Epidermal melanocyte (primary cell): ENCODE measurements around the gene SDF4.

Experiments
- DNase-seq: peaks from one replicate; pipeline ENCODE4 v3.0.0; 2011; ENCODE audit warnings: low spot score; ENCODE audit not compliant: insufficient read length

Gene SDF4, protein sequence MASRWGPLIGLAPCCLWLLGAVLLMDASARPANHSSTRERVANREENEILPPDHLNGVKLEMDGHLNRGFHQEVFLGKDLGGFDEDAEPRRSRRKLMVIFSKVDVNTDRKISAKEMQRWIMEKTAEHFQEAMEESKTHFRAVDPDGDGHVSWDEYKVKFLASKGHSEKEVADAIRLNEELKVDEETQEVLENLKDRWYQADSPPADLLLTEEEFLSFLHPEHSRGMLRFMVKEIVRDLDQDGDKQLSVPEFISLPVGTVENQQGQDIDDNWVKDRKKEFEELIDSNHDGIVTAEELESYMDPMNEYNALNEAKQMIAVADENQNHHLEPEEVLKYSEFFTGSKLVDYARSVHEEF

DNA sequence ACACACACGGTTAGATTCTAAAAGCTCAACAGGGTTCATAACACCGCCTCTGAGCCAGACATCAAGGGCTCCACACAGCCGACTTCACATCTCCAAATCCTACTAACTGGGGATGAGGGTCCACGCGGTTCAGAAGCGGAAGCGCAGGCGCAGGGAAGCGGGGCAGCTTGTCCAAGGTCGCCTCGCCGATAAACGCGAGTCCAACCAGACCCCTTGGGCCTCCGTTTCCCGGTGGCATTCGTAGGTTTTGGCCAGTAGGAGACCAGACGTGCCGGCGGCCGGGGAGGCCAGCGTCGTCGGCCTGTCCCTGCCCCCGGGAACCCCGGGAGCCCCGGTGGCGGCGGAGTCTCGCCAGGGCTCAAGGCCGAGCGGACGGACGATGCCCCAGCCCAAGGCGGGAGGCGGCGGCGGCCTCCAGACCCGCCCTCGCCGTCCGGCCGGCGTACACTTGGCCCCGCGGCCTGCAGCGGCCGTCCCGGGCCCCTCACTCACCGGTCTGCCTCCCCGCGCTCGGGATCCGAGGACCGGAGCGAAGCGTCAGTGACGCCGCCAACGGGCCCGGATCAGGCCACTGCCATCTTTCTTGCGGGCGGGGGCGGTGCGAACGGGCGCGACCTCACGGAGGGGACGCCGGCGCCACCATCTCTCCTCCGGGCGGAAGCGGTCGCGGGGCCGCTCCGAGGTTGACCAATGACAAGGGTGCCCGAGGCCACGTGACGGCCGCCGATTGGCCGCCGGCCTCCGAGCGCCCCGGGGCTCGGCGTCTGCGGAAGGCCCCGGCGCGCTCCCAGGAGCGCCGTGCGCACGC, at the start of gene SDF4:
Gene SDF4 (minus strand): TSS at position 602 of the 808 bp plus-strand sequence. CDS start 3,229 bp downstream, outside the sequence.
- DNase-seq: peak; percentile 100

DNA sequence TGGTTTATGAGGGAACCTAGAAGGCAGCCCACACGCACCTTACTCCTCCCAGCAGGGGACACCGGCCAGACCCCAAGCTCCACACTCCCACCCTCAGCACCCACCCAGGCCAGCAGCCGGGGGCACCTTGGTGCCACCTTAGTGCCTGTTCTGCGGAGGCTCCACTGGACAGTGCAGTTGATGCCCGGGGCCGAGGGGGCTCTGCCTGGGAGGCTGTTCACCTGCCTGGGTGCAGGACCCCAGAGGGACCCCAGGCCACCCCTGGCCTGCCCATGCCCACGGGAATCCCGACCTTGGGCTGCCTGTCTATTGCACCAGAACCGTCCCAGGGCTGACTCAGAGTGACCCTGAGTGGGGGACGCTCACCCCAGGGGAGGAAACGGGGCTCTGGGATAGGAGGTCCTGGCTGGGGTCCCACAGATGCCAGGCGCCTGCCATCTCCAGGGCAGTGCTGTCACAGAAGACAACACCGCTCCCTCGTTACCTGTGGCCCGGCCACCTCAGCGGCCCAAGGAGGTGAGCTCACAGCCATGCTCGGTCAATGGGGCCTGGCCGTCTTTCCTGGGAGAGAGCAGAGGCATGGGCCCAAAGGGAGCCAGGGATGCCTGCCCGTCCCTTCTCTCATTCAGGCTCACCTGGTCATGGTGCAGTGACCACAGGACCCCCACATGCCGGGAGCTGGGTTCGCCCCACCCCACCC, 49.1 kb upstream of the SDF4 start:
- DNase-seq: no peak

DNA sequence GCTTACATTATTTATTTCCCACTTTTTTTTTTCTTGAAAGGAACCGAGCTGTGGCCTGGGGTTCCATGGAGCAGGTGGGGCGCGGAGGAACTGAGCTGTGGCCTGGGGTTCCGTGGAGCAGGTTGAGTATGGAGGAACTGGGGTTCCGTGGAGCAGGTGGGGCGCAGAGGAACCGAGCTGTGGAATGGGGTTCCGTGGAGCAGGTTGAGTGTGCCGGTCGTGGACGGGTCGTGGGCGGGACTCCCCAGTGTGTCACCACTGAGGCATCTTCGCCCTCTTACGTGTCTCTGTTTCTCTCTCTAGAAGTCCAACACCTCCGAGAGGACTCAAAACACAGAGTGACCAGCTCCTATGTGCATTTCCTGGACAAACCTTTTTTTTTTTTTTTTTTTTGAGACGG, 47.2 kb upstream of the SDF4 start:
- no peak for DNase-seq

DNA sequence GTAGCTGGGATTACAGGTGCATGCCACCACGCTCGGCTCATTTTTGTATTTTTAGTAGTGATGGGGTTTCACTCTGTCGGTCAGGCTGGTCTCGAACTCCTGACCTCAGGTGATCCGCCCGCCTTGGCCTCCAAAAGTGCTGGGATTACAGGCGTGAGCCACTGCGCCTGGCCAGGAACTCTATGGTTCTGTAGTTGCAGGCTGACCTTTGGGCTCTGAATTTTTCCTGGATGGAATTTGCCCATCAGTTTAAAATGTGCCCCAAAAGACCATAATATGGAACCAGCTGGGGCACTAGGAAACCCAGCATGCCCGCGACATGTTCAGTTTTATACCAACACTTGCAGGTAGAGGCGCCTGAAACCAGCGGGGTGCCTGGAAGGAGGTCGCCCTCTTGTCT, 46.8 kb upstream of the SDF4 start:
- DNase-seq: no peak

DNA sequence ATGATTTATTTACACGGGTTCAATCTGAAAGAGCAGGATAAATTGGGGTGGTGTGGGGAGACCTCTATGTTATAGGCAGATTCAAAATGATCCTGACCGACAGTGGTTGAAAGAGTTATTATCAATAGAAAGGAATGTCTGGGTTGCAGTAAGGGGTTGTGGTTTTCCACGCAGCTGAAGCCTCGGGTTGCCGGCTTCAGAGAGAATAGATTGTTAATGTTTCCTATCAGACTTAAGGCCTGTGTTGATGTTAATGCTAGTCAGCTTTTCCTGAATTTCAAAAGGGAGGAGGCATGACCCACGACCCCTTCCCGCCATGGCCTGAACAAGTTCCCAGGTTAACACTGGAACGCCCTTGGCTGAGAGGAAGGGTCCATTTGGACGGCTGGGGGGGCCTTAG, 44.0 kb upstream of the SDF4 start:
- no peak for DNase-seq

DNA sequence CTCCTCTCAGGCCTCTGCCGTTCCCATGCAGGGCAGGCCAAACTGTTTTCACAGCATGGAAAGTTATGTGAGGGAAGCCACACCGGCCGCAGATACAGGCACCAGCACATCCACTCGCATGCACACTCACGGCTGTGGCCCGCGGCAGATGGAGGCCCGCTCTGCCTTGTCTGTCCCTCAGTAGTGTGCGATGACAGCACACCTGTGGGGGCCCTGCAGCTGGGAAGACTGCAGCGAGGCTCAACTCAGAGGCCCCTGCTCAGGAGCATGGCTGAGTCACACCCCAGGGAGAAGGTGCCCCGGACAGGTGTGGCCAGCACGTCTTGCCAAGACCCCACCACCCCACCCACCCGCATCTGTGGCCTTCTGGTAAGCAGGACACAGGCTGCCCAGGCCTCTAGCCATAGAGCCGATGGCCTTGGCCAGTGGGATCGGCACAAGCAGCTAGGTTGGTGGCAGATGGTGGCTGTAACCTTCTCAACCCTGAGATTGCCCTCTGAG, 43.2 kb upstream of the SDF4 start:
- DNase-seq: no peak

DNA sequence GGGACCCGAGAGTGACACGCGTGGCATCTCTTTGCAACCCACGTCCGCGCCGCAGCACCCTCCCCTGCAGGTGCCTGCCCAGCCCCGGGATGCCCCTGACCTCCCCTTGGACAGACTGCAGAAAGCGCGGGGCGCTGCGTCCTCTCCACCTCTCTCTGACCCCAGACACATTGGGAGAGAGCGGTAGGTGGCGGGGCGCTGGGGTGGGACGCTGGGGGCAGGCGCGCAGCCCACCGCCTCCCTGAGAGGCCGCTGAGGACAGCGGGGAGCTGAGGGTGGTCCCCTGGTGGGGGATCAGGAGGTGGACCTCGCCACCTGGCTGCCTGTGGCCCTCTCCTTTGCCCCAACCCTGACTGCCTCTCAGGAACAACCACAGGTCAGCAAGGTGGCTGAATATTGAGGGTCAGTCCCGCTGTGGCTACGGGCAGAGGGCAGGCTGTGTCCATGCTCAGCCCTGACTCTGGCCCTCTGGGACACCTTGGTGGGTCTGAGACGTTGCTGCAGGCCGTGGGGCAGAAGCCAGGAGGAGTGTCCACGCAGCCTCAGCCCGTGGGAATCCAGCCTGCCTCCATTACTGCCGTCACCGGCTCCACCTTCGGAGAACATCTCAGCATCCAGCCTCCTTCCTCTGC, 42.6 kb upstream of the SDF4 start:
- DNase-seq: no peak

DNA sequence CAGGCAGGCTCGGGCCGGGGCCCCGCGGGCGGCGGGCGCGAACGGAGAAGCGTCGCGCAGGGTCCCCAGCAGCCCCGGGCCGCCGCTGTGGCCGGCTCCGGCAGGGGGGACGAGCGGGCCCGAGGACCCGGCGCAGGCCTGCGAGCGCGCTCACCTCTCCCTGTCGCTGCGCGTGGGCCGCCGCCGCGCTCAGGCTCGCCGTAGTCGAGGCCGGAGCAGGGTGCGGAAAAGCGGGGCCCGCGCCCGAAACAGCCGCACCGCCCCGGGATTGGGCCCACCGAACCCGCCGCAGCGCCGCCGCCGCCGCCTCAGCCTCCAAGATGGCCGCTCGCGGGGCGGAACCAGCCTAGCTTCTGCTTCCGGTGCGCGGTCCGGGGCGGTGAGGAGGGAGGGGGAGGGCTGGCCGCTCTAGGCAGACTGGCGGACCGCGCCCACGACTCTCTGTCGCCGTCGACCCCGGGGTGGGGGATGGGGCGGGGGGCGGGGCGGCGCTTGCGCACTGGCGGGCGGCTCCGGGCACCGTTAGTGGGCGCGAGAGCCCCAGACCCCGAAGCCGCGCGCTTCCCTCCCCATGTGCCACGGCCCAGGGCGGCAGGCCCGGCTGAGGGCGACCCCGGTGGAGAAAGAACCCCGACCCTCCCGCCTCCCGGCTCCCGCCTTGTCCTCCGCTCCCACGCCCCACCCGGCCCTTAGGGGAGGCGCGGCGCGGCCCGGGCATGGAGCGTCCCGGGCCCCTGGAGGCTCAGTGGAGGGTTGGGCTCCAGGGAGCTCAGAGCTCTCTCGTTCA, 41.9 kb upstream of the SDF4 start, which contains the start of gene UBE2J2:
Gene UBE2J2 (minus strand): TSS at position 343 of the 787 bp plus-strand sequence. CDS start 5,862 bp downstream, outside the sequence.
- DNase-seq: peak; percentile 97

DNA sequence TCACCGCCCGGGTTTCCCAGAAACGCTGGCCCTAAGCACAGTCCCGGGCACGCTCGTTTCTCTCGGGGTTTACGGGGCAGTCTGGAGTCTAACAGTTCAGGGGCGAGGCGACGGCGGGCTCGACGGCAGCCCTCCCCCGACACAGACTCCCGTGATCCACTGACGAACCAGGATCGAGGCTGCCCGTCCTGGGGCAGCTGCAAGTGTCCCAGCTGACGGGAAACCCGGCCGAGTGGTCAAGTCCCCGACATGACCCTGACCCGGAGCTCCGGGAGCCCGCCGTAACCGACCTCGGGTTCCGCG, 41.4 kb upstream of the SDF4 start:
- no peak for DNase-seq

DNA sequence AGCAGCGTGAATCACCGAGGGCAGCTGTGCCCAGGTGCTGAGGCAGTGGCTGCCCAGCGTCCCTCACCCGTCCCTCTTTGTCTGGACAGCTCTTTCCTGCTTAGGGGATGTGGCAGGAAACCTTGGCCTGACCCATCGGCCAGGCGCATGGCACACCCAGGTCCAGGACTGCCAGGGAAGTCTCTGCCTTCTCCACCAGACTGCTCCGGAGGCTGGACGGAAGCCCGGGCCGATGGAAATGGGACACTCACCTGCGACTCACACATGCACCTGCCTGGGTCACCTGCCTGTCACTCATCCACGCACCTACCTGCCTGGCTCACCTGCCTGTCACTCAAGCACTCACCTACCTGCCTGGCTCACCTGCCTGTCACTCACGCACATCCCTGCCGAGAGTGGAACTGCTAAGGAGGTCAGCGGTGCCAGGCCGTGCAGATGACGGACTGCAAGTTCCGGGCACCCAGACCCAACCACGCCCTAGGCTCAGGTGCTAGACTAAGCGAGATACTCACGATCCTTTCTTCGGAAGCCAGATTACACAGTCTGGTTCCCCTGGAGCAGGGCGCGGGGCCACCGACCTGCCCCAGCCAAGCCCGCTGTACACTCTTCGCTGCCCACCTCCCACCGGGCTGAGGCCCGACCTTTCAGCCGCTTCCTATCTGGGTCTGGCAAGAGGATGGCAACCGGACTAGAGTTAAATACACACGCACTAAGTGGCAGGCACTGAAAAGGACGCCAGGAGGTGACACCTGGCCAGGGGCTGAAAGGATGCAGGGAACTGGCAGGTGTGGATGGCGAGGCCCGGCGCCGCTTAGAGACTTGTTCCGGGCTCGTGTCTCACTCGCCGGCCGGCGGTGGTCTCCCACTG, 40.8 kb upstream of the SDF4 start:
- no peak for DNase-seq

DNA sequence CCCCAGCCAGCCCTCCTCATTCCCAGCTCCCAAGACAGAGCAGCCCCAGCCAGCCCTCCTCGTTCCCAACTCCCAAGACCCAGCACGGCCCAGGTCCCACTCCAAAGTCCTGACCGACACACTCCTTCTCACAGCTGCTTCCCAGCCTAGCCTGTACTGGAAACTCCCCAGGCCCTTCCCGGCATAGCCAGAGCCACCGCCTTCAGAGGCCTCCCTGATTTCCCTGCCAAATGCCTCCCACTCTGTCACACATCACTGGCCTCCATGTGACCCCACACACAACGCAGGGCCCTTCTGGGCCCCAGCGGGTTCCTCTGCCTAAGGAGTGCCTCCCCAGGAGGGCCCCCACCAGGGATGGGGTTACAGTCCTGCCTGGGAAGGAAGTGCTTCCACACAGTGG, 39.0 kb upstream of the SDF4 start:
- DNase-seq: no peak

DNA sequence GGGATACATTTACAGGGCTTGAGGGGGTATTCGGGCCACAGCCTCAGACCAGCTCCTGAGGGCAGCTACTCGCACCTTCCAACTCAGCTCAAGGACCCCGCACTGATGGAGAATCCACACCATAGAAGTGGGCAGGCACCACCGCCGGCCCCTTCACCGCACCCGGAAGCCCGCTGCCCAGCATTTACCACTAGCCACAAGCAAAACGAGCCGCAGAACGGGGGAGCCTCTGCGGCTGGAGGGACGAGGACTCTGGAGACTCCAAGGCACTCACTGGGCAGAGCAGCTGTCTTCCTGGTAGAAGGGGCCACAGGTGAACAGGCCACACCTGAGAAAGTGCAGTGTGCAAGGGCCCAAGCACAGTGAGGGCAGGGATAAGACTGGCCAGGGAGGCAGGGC, 36.5 kb upstream of the SDF4 start:
- DNase-seq: no peak

DNA sequence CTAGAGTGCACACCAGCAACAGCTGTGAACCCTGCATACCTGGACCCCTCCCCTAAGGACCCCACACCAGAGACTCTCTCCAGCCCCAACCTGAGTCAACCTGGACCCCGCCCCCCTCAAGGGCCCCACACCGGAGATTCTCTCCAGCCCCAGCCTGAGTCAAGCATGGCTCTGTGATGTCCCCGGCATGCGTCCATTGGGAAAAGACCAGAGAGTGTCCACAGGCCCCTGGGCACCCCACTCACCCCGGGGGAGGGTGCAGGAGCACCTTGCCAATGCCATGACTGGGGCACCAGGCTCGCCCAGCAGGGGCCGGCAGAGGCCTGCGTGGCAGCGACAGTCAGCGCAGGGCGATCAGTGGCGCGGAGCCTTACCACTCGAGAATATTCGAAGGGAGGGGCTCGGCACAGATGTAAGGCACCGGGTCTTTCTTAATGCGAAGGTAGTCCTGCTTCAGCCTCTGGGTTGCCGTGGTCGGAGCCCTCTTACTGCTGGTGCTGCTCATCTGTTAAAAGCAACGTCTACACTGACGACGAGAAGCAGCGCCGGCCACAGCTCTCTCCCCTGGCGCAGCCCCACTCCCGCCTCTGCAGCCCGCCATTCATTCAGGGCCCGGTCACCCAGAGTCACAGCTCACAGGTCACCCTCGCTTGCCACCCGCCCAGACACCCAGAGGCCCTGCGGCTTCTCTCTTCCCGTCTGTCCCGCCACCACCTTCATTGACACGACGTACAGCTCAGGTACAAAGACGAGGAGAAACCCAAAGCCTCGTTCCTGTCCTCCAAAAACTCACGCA, 35.9 kb upstream of the SDF4 start:
- DNase-seq: no peak

DNA sequence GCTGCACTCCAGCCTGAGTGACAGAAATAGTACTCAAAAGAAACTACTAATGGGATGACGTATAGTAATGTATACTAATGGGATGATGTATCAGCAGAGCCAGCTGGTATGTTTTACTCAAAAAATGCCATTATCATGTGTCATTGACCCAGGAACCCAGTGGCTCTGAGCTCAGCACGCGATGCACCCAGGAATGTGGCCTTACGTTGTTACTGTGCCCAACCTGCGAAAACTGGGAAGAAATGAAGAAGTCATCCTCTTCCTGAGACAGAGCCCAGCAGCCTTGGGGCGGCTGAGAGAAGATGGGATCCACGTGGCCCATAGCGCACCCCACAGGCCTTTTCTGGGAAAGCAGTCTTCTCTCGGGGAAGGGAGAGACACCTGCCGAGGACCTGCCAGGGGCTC, 33.1 kb upstream of the SDF4 start:
- DNase-seq: peak; percentile 81

DNA sequence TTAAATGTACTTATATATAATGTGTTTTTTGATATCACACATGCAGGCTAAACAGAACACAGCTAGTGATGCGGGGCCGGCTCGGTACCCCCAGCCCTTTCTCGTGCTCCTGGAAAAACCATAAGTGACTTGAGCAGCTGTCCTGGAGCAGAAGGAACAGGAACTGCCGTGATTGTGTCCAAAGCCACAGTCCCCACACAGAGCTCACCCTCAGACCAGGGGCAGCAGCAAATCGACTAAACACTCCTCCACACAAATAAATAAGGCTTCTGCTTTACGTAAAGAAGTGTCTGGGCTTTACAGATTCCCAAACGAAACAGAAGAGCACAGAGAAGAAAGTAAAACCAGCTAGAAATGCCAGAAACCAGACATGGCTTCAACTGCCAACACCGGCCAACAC, 32.2 kb upstream of the SDF4 start:
- no peak for DNase-seq

DNA sequence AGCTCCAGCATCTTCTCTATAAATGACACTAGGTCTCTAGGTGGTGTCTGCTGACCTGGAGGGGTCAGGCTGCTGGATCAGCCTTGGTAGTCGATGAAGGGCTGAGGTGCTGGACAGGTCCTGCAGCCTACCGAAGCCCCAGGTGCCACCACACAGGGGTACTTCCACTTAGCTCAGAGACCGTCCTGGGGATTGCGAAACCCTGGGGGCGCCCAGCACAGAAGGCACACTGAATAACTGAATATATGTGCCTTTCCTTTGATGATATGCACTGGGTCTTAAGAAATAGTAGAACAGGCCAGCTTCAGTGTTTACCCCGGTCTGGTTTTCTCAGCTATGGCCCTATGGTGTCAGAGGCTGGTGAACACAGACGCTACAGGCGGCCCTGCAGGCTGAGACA, 31.0 kb upstream of the SDF4 start:
- DNase-seq: no peak

DNA sequence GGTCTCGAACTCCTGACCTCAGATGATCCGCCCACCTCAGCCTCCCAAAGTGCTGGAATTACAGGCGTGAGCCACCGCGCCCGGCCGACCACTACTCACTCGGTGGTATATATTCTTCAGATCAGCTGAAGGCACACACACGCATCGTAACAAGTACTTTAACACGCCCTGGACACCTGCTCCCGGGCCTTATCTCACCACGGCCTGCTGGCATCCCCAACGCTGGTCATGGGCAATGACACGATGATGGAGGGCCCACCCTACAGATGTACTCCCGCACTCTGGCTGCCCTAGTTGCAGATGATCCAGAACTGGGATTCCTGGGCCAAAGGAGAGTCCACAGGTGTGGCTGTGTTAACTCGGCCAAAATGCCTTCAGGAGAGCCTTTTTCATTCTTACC, 30.3 kb upstream of the SDF4 start:
- DNase-seq: no peak

DNA sequence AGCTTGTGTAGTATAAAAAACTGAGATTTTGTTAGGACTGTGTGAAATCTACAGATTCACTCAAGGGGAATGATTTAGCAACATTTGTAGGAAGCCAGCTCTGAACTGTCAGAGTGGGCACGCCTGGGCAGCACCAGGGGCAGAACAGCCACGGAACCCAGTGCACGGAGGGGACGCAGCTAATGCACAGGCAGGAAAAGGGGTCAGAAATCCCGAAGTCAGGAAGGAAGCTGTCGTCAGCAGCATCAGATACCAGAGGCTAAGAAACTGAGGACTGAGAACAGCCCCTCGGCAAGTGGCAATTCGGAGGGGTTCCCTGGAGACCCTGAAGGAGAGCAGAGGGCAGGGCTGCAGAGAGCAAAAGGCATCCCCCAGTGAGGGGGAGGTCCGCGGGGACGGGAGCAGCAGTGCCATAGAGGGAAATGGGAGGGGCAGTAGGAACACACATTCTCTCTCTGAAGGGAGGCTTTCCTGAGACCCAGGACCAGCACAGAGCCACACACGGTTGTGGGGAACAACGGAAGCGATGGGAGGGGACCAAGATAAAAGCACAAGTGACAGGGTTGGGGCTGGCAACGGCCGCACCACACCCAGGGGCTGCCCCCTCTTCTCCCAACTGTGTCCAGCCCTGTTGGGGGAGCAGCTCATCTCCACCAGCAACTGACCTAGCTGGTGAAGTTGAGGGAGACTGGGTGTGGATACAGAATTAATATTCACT, 29.2 kb upstream of the SDF4 start:
- no peak for DNase-seq
